Islet of Langerhans (tissue), 1 donor: ENCODE measurements around the gene PRKCE.

Experiments
- FAIRE-seq: peaks from one replicate; lab custom pipeline; 2011; peaks lifted over from hg19 to GRCh38; lab: Jason Lieb, UNC

PRKCE gene

GRCh38 chr2:45964223-45964841 is 312.9 kb downstream of the PRKCE start:
- no peak for FAIRE-seq

DNA sequence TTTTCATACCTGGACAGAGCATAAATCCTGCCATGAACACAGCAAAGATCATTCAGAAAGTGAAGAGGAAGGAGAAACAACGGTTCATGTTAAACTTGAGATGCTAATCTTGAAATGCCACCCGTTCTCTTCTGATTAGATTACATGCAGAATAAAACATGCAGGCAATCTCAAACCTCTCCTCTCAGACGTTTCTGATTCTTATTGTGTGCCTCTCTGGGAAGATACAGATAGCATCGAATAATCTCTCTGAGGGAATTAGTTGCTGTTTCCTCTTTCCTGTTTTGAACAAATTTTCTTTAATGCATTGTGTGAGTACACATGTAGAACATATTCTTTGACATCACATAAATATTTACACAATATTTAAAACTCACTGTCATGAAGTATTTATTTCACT is 313.4 kb downstream of the PRKCE start:
- FAIRE-seq = no peak

DNA sequence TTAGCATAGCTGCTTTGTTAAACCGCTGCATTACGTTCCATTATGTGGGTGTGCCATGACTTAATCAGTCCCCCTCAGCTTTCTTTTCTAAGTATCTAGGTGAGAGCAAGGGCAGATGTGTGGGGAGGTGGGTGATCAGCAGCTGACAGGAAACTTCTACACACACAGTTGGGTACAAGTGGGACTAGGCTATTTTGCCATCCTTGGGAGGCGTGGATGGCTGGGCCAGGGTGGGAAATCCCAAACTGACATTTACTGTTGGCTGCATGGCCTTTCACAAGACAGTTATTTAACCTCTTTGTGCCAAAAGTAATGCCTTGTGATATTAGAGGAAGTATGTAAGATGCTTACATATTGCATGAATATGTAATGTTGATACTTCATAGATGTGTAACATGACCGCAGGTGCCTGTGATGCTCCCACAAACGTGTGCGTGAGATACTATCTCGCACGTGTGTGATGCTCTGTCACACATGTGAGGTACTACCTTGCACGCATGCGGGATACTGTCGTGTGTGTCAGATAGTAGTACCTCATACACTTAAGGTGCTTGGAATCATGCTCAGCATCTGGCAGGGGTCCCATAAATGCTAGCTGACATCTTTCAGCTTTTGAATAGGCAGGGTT is 314.5 kb downstream of the PRKCE start:
- FAIRE-seq = no peak

- FAIRE-seq = no peak
Observed at GRCh38 chr2:45968946-45969584, 317.6 kb downstream of the PRKCE start.

- FAIRE-seq = no peak
Observed at GRCh38 chr2:45973426-45973825, 322.0 kb downstream of the PRKCE start.

GRCh38 chr2:45974056-45974455 is 322.6 kb downstream of the PRKCE start:
- FAIRE-seq = no peak

GRCh38 chr2:45974762-45975408 is 323.4 kb downstream of the PRKCE start:
- FAIRE-seq = no peak

DNA sequence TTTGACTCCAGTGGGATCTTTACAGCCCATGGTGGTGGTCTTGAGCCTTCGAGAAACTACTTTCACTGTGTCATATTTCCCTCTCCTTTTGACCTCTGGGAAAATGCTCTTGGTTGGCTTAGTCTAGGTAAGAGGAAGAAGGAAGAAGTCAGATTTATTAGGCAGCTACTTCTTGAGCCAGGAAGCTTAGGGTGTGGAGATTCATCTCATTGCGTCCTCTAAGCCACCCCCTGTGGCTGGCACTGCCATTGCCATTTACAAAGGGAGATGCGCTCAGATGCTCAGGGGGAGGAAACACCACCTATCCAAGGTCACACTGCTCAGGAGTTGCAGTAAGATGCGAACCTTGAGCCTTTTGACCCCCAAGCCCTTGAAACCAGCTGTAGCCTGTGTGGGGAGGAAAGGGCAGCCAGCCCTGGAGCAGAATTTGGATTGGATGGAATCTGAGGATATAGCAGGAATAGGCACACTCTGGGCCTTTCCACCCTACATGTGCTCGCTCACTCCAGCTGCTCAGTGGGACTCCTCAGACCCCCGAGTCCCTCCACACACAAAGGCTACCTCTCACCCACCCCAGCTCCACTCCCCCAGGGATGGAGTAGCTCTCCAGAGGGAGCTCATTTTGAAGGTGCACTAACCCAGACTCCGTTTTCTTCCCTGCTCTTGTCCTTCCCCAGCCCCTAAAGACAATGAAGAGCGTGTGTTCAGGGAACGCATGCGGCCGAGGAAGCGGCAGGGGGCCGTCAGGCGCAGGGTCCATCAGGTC is 324.5 kb downstream of the PRKCE start:
- FAIRE-seq = no peak

GRCh38 chr2:45978302-45978859 is 326.9 kb downstream of the PRKCE start:
- FAIRE-seq = no peak

- no peak for FAIRE-seq
Observed at GRCh38 chr2:45979065-45979464, 327.6 kb downstream of the PRKCE start.

GRCh38 chr2:45980161-45980865 is 328.8 kb downstream of the PRKCE start:
- no peak for FAIRE-seq

GRCh38 chr2:45981384-45981930 is 330.0 kb downstream of the PRKCE start:
- no peak for FAIRE-seq

DNA sequence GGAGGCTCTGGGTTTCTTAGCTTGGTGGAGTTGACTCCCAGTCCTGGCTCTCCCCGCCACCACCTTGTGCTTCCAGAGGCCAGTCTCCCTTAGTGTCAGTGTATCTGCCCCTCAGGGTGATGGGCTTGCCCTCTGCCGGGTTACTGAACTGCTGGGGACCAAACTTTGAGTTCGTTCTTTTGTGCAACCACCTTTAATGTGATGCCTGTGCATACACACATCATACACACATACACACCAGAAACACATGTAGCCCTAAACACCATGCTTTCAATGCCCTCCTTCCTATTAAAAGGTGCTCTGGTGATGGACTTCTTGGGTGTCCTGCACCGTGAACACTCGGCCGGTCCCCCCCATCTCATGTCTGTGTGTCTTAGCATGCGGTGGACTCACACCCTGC is 330.6 kb downstream of the PRKCE start:
- no peak for FAIRE-seq

GRCh38 chr2:45983213-45983612 is 331.7 kb downstream of the PRKCE start:
- no peak for FAIRE-seq

DNA sequence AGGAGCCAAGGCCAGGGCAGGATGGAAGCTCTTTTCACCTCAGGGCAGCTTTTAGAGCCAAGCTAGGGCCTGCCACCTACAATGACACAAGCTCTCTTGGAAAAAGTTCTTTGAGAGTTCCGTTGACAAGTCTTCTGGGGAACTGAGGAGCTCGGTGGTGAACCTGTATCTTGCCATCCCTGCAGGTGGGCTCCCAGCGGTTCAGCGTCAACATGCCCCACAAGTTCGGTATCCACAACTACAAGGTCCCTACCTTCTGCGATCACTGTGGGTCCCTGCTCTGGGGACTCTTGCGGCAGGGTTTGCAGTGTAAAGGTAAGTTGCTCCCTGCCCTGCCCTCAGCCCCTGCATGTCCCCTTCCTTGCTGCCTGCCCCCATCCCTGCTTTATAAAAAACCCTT is 332.9 kb downstream of the PRKCE start:
- no peak for FAIRE-seq

DNA sequence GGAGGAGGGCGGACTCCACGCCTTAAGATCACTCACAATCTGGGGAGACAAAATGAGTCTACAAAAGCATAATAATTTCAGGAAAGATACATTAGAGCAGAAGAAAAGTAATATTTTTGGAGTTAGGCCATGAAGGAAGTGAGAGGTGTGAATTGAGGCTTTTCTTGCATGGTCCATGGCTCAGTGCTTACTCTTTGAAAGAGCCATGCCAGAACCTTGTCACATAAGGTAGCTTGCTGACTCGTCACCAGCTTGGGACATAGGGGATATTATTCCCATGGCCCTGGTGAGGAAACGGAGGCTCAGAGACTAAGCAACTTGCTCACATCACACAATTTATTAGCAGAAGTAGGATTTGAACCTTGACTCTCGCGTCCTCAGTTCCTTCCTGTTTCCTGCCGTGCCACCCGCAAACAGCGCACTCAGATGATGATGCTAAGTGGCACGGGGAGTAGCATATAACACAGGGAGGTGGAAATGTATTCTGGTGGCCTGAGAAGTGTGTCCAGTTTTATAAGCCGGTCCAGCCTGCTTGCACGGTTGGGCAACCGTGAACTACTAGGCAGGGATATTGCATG is 333.5 kb downstream of the PRKCE start:
- FAIRE-seq = no peak

DNA sequence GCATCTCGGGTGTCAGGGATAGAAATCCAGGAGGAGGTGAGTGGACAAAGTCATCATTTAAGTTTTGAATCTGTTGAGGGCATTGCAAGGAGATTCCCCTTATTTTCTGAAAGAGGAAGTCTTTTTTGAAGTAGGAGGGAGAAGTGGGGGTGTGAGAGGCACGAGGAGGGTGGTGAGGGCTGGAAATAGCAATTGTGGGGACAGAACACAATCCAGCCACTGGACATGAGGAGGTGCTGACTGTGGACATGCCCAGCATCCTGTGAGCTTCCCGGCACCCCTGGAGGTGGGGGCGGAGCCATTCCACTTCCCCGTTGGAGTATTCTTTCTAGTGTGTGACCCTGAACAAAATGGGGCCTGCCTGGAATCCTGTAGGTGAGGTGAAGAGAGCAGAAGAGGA is 335.0 kb downstream of the PRKCE start:
- FAIRE-seq = no peak

DNA sequence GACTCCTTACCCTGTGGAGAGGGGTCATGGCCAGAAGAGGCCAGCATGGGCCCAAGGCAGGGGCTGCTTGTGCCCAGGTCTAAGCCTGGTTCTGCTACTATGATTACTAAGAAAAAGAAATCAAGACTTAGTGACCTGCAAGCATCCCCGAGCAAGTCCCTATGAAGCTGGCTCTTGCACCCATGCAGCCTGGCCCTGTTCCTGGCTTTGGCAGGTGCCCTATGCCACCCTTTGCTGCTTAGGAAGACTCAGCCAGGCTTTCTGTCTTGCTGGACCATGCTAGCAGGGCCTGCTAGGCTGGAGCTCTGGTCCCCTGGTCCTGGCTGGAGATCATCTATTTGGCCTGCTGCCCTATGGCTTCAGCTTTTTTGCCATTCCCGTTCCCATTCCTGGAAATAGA is 336.4 kb downstream of the PRKCE start:
- no peak for FAIRE-seq

DNA sequence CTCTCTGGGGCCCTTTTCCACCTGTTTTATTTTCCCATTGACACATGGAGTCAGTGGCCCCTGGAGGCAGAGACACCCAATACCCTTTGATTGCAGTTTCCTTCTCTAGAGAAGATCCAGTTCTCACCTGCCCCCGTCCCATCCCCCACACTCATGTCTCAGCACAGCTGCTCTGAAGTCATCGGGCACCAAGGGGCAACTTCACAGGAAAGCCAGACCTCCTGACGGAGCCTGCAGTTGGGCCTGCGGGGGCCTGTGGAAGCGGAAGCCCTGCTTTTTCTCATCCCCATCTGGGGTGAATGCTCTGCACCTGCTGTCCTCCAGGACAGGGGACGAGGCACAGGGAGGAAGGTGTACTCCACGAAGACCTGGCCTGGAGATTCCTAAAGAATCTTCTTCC is 337.4 kb downstream of the PRKCE start:
- no peak for FAIRE-seq

GRCh38 chr2:45990131-45990530 is 338.7 kb downstream of the PRKCE start:
- no peak for FAIRE-seq
